GM18520 (cell line): ENCODE measurements around the gene DBN1.
"Not testable (repeated sequence)": the region's sequence is repeated elsewhere in the genome, so short reads cannot be mapped to it uniquely, and the experiment has no call there.

Source experiments
- ATAC-seq: cut with Tn5 transposase; IDR thresholded peaks from one replicate; pipeline ENCODE4 v1.9.1; 2021; ENCODE audit not compliant: unreplicated experiment

The DBN1 gene

DNA sequence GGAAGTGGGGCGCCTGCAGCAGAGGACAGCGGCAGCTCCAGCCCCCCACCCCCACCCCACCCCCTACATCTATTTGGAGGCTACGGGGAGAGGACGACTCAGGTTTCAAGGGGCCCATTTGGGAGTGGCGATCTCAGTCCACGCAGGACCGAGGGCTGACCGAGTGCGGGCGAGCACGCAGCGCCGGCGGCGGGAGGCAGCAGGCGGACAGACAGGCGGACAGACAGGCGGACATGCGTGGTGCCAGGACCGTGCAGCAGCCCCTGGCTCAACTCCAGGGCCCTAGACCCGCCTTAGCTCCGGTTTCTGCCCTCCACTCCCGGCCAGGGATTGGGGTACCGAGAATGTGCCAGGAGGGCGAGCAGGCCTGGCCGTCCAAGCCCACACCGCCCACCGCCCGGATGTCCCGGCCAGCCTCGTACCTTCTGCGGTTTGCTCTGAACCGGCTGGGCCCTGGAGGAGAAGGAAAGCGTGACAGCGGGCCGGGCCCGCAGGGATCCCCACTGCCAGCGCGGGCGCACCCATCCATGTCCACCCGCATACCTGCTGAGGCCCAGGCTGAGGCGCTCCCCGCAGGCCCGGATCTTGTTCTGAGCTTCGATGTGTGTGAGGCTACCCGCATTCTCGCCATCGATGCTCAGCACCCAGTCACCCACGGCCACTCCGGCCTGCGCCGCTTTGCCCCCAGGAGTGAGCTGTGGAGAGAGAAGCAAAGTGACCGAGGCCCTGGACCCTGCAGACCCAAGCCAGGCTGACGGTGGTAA lies 18.7 kb upstream of the DBN1 start:
- ATAC-seq, result no peak

DNA sequence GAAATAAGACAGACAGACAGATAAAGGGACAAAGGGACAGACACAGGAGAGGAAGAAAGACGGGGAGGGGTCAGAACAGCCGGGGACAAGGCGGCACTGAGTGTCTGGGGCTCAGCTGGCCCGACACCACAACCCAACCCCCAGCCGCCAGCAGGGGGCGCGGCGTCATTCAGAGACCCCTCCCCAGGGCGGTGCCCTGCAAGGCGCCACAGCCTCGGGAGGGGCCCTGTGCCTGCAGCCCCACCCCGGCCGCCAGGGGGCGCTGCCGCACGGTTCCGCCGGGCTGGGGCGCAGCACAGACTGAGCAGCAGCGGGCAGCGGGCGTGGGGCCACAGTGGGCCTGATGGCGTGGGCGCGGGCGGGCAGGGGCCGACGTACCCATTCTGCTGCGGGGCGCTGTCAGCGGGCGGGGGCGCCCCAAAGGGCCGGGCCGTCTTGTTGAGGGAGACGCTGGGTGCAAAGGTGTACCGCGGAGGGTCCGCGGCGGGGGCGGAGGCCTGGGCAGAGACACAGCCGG lies 18.1 kb upstream of the DBN1 start:
- no peak for ATAC-seq

DNA sequence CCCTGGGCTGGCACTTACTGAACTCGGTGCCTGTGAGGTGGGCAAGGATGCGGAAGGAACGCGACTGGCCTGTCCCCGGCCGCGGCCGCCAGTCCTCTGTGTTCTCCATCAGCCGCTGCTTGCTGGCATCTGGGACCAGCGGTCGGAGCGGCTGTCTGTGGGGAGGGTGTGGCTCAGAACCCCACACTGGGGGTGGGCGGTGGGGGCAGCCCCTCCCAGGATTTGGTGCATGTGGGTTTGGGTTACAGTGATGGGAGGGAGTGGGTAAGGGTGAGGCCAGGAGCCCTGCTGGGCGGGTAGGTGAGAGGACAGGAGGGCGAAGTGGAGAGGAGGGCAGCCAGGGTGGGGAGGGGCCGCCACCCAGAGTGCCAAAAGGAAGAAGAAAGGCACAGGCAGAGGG lies 17.6 kb upstream of the DBN1 start:
- ATAC-seq, result no peak

DNA sequence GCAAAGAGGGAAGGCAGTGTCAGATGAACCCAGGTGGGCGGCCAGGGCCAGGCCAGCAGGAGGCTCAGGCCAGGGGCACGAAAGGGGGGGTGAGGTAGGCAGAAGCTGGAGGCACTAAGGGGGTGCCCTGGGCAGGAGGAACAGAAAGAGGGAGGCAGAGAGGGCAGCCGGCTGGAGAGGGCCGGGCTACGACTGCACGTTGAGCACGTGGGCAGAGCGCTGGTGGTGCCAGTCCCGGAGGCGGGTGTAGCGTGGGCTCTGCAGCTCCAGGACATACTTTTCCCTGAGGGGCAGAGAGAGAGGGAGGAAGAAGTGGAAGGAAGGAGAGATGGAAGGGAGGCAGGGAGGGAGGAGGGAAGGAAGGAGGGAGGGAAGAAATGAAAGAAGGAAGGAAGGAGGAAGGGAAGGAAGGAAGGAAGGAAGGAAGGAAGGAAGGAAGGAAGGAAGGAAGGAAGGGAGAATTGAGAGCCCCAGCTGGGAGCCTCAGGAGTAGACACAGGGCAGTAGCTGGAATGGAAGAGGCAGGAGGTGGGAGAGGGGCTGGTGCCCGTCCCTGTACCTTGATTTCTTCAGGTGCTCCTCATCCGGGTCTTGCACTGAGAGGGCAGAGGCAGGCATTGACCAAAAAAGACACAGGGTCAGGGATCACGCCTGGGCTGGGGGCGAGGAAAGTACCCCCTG lies 17.0 kb upstream of the DBN1 start:
- ATAC-seq, result no peak

DNA sequence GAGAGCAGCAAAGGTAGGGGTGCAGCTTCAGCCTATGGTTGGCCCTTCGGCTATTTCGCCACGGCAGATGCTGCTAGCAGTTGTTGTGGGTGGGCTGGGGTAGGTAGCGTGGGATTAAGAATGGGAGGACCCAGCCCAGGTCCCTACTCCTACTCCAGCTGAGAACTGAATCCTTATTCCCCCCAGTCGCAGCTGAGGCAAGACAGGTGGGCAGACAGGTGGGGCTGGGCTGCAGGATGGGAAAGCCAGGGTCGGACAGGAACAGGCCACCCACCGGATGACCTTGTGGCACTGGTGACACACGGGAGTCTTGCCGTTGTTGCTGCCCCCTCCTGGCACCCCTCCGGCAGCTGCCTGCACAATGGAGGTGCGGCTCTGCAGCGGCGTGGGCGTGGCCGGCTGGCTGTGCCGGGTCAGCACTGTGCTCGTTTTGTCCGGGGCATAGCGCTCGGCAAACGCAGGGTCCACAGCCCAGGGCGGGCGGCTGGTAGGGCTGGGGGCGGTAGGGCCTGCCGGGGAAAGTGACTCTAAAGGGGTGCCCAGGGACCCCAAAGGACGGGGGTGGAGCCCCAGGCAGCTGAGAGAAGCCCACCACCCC lies 15.8 kb upstream of the DBN1 start:
- no peak for ATAC-seq

DNA sequence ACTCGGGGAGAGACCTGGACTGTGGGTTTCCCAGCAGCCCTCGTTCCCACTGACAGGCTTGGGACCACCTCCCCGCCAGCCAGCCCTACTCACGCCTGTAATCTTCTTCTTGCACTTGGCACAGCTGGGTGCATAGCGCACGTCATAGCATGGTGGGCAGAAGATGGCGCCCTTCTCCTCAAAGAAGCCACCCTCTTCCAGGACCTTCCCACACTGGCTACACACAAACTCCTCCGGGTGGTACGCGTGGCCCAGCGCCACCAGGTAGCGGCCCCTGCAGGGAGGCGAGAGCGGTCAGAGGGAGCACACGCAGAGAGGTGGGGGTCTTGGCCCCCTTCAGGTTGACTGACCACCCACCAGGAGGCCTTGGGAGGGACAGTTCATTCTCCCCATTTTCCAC lies 14.5 kb upstream of the DBN1 start:
- ATAC-seq, result no peak

DNA sequence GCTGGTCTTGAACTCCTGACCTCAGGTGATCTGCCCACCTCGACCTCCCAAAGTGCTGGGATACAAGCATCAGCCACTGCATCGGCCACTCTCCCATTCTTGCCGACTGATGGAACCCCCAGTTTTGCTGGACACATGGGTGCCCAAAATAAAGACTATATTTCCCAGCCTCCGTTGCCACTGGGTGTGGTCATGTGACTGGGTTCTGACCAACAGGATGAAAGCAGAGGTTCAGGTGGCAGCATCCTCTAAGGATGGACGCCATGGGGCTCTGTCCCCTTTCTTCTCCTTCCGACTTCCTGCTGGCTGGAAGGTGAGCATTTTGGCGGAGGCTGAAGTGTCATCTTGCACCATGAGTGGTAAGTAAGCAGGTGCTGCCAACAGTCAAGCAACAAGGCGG lies 13.7 kb upstream of the DBN1 start:
- no peak for ATAC-seq

DNA sequence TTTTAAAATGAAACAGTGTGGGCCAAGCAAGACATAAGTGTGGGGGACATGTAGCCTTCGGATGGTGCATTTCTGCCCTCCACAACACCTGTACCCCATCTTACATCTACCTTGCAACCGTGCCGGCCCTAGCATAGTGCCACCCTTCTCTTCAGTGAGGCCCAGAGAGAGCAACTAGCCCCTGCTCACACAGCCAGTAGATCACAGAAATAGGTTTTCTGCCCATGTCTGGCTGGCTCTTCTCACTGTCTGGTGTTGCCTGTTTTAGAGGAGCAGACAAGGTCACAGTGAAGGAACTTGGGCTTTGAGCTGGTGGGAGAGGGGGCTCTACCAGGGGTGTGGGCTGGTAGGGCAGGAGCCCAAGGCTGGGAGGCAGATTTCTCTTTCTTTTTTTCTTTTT lies 12.8 kb upstream of the DBN1 start:
- ATAC-seq, result no peak

DNA sequence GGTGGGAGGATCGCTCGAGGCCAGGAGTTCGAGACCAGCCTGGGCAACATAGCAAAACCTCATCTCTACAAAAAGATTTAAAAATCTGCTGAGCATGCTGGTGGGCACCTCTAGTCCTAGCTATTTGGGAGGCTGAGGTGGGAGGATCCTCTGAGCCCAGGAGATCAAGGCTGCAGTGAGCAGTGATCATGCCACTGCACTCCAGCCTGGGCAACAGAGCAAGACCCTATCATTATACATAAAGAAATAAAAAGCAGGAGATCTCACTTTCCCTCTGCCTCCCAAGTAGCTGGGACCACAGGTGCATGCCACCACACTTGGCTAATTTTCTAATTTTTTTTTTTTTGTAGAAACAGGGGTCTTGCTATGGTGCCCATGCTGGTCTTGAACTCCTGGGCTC lies 12.3 kb upstream of the DBN1 start:
- ATAC-seq, result not testable (repeated sequence)

DNA sequence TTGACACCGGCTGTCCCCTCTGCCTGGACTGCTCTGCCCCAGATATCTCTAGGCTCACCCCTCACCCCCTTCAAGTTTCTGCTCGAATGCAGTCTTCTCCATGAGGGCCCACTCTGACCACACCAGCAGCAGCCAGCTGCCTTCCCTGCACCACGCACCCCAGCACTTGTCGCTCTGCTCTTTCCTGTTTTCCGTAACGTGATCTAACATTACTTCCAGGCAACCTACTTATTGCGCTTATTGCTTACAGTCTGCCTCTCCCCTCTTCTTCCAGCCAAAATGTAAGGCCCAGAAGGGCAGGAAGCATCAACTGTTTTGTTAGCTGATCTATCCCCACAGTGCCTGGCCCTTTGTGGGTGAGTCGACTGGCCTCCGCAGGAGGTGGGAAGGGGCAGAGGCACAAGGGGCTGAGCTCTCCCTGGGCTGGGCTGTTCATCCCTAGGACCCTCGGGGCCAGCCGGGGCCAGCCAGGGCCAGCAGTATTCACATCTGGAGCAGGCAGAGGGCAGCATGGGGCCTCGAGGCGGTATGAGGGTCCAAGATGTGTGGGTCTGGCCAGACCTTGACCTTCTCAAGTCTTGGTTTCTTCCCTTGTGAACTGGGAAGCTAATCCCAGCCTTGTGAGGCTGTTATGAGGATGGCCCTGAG lies 11.6 kb upstream of the DBN1 start:
- no peak for ATAC-seq

DNA sequence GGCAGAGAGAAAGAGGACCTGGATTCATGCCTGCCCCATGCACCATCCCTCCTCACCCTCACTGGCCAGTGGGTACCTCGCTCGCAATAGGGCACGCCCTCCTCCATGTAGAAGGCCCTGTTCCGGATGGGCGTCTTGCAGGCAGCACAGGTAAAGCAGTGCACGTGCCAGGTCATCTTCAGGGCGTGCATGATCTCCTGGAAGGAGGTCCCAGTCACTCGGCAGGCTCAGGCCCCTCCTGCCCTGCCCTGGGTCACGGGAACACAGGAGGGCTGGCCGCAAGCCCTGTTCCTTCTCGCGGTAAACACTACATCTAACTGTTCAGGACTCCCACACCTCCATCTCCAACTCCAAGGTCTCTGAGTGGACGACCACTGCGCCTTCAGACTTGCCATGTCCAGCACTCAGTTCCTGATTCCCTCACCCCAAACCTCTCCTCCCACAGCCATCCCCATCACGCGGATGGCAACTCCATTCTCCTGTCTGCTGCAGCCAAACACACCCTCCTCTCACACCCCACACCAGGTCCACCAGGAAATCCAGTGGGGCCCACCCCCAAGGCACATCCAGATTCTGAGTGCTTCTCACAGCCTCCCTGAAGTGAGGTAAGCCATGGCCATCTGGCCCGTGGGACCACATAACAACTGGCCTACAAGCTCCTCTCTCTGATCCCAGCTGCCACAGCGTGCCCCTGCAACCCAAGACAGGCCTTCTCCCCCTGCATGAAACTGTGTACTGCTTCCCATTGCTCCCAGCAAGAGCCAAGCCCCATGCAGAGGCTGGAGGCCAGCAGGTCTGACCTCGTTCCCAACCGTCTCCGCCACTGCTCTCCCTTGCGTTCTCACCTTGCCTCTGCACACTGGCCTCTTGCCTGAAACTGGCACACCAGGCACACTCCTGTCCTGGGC lies 10.8 kb upstream of the DBN1 start:
- no peak for ATAC-seq

DNA sequence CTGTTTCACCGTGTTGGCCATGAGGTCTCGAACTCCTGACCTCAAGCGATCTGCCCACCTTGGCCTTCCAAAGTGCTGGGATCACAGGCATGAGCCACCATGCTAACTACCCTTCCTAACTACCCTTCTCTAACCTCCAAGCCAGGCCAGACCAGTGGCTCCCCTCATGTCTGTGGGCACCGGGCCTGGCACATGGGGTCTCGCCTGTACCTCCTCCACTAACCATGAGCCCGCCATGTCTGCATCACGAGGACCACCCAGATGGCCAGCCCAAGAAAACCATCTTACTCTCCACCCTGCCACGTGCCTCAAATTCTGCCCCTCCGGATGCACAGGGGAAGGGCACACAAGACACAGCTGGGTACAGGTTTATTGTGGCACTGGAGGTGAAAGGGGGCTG lies 9.6 kb upstream of the DBN1 start:
- ATAC-seq, result no peak

DNA sequence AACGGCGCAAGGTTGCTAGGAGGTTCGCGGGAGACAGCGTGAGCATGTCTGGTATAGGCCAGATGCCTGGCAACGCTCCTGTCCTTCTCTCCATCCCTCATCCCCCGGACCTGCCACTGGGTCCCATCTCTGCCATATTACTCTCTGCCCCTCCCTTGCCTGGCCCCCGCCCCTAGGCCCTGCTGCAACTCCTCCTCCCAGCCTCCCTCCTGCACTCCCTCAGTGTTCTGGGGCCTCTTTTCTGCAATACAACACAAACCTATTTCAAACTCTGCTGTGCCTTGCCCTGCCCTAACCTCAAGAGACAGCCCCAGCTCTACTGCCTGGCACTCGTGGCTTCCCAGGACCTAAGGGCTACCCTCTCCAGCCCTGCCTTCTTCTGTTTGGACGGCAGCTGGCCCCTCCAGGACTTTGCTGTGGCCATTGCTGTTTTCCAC lies 8.9 kb upstream of the DBN1 start:
- no peak for ATAC-seq

DNA sequence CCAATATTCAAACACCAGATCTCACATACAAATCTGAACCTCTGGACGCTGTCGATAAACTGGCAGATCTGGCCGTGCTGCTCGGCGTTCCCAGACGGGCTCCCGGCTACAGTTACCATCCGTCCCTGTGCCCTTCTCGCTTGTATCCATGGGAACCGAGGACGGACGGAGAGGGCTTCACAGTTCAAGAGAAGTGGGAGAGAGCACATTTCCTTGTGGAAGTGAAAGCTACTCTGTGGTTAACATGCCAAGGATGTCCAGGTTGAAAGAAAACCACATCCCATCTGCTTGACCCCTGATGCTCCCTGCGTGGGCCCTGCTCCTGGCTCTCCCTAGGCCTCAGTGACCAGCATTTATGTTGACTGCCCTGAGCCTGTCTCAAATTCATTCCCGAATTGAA lies 6.3 kb upstream of the DBN1 start:
- ATAC-seq, result no peak

DNA sequence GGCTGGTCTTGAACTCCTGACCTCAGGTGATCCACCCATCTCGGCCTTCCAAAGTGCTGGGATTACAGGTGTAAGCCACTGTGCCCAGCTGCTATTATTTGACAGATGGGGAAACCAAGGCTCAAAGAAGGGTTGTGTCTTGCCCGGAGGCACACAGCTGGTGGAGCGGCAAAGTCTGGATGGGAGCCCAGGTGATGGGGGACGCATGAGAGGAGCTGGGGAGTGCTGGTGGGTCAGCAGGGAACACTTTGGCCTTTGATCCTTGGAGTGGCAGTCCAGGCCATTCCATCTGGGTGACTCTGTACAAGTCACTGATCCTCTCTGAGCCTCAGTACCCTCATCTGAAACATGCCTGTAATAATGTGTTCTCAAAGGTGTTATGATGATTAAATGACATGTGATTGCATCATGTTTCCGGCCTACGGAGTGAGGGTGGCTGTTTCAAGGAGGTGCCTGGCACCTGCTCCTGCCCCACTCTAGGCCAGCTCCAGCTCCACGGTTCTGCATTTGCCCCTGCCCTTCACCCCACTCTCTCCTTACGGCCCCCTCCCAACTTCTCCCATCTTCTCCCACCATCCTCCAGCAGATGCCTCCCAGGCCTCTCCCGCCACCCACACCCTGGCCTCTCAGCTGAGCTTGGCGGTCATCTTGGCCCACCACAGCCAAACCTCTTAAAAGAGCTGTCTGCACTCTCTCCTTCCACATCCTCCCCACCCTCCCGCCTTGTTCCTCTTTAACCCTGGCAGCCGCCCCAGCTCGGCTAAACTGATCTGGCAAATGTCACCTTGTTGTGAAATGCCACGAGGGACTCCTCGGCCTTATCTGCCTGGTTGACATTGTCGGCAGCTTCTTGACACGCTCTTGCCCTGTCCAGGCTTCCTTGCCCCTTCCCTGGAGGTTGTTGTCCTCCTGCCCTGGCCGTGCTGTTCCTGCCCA lies 5.5 kb upstream of the DBN1 start:
- ATAC-seq, result no peak

DNA sequence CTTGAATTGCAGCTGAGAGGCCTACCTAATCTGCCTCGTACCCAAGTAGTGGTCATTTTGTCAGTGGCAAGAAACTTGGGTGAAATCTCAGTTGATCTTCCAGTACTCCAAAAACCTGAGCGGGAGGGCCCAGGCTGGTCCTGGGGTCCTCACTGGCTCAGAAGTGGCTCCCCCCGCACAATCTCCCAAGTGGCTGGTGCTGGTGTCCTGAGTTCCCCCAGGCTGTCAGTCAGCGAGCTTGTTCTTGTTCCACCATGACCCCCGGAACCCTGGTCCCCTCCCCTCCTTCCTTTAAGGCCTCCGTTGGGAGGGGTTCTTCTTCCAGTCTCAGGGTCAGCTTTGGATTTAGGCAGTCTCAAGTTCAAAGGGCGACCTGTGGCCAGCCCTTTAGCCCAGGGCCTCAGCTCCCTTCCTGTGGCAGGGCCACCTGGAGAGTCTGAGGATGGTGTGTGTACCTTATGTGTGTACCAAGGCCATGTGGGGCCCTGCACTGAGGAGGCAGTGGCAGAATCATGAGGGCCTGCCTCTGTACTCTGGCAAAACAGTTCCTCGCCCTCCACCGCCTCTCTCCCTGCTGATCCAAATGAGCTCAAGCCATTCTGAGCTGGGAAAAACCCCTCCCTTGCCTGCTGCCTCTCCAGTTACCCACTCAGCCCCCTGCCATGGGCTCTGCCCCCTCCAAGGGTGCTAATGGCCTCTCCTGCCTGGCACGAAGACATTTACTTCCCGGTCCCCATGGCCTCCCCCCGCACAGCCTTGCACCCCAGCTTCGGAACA lies 4.5 kb upstream of the DBN1 start:
- ATAC-seq, result no peak

DNA sequence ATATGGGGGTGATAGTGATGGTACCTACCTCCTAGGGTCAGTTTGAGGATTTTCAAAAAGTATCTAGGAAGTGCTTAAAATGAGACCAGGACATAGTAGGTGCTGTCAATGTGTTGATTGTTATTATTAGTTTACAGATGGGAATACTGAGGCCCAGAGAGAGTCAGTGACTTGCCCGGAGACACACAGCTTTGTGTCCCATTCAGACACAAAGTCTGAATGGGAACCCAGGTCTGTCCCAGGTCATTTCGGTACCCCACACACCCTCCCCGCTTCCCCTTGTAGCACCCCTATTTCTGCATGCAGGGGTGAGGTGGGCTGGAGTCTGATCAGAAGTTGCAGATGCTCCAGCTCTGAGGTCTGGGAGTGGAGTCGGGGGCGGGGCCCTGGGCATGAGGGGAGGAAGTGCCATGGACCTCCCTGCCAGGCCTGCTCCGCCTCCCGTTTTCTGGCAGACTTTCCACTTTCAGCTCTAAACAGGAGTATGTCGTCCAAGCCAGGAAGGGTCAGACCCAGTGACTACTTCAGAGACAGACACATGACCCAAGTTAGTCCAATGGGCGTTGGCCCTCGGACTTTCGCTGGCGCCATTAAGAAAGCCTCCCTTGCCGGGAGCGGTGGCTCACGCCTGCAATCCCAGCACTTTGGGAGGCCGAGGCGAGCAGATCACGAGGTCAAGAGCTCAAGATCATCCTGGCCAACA lies 3.2 kb upstream of the DBN1 start:
- ATAC-seq, result no peak
